GM21619 (cell line): ENCODE measurements around the gene SHROOM3.
"Not testable (repeated sequence)": the region's sequence is repeated elsewhere in the genome, so short reads cannot be mapped to it uniquely, and the experiment has no call there.

ENCODE experiments used
- ATAC-seq: cut with Tn5 transposase; IDR thresholded peaks from one replicate; pipeline ENCODE4 v1.9.1; 2021; ENCODE audit not compliant: unreplicated experiment

Gene SHROOM3

DNA sequence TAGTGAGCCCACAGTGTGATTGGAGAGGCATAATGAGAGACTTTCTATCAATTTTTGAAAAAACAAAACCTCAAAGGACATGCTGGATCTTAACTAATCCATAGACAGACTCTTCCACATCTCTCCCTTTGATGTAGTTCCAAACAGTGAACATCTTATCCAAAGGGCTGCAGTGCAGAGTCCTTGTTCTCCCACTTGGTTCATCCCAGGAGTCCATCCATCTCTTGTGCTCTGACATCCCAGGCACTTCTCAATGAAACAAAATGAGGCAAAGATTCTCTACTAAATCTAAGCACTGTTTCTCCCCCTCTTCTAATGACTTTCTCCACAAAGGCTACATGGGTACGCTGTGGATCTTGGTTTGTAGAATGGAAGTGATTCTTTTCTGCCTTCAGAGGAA is 8.3 kb downstream of the SHROOM3 start:
- ATAC-seq = no peak

DNA sequence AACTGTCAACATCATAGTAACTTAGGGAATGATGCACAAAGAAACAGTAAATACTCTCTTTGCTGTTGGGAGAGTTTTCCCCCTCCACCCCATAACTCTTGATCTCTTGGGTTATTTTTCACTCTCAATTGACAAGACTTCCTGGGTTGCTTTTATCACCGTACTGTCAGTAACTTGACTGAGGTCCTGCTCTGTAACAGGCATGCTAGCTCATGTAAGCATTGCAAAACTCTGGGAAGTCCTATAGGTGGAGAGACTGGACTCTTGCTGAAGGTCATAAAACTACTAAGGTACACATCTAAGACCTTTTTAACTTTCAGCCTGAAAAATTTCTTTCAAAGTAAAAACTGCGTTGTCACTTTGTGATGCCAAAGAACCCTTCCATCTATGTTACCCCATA is 10.9 kb downstream of the SHROOM3 start:
- ATAC-seq = no peak

DNA sequence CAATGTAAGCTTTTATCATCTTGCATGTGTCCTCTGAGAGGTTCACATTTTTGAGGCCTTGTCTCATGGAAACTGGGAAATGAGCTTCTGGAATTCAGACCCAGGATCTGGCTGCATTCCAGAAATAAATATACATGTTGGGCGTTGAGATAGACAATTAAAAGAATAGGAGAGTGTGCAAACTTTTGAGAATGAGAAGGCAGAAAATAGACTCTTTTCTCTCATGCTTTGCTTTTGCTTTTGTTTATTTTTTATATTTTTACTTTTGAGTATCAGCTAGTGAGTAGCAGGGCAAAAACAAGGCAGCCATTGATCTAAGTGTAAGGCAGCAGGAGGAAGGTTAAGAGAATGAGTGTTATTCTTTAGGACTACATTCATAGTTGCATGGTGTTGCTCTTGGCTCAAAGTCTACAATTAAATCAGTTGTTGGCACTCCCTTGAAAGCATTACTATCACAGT is 12.4 kb downstream of the SHROOM3 start:
- no peak for ATAC-seq

DNA sequence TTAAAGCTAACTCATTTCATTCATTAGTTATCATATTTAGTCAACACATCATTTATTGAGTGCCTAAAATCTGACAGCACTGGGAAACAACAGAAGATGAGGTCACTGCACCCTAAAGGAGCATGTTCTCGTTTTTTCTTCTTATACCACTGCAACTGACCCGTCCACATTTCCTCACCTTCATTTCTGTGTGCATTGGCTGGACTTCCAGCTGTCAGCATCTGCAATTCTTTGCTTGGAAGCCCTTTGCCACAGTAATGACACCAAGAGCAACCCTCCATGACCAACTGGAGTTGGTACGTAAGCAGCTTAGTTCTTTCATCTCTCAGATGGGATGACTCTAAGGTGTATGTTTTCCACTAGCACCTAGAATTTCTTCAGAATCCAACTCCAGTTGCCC is 13.2 kb downstream of the SHROOM3 start:
- no peak for ATAC-seq

DNA sequence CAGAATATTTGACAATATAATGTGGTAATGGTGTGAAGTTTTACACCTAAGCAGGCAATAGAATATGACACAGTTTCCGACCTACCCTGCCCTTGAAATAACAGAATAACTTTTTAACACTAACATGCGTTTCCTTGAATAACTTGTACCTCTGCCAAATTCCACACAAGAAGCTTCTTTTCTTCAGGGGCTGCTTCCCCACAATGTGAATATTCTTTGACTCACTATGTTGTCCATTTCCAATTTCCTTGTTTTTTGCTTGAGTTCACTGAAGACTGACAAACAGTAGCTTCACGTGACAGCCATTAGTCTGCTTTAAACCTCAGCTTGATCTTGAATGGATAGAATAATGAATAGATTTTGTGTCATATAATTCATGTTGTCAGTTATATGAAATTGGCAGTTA is 14.3 kb downstream of the SHROOM3 start:
- no peak for ATAC-seq

DNA sequence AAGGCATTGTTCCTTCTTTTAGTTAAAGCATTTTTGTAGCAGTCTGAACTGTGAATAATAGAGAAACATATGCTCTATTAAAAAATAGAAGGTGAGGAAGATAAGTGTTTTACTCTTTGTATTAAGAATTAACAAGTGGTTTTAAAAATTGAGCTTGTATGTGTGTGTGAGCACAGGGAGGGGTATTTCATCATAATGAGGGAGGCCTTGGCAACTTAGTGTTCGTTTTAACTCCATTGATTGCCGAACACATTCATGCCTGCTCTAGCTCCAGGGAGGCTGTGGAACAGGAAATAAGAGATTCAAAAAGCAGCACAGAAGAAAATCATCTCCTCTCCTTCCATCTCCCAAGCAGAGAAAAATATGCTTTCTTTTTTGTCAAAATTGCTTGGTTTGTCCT is 14.8 kb downstream of the SHROOM3 start:
- ATAC-seq = no peak

DNA sequence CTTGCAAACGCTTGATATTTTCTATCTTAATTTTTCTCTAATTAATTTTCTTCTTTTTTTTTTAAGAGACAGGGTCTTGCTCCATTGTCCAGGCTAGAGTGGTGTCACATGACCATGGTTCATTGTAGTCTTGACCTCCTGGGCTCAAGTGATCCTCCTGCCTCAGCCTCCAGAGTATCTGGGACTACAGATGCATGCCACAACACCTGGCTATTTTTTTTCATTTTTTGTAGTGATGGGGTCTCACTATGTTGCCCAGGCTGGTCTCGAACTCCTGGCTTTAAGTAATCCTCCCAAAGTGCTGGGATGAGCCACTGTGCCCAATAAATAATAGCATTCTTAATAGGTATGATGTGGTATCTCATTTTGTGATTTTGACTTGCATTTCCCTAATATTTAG is 18.2 kb downstream of the SHROOM3 start:
- no peak for ATAC-seq

DNA sequence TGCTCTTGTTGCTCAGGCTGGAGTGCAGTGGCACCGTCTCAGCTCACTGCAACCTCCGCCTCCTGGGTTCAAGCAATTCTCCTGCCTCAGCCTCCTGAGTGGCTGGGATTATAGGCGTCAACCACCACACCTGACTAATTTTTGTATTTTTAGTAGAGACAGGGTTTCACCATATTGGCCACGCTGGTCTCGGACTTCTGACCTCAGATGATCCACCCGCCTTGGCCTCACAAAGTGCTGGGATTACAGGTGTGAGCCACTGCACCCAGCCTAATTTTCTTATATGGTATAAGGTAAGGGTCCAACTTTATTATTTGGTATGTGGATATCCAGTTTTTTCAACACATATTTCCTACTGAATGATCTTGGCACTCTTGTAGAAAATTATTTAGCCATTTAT is 19.0 kb downstream of the SHROOM3 start:
- not testable (repeated sequence) for ATAC-seq

DNA sequence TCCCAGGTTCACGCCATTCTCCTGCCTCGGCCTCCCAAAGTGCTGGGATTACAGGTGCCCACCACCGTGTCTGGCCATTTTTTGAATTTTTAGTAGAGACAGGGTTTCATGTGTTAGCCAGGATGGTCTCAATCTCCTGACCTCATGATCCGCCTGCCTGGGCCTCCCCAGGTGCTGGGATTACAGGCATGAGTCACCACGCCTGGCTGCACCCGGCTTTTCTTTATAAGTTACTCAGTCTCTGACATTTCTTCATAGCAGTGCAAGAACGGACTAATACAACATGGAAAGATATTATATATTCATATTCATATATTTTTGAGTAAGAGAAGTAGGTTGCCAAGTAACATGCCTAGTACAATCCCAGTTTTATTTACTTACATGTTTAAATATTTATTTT is 22.9 kb downstream of the SHROOM3 start:
- no peak for ATAC-seq

DNA sequence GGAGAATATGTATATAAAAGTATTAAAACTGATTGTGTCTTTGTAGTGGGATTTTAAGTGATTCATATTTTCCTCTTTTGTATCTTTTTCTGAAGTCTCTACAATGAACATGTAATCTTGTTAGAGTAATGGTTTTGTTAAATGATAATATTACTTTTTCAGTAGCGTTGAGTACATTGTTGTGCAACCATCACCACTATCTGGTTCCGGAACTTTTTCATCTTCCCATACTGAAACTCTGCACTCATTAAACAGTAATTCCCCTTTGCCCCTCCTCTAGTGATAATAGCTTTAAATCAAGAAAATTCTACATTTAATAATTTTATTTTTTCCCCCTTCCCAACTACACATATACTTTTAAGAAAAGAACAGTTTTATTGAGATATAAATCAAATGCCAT is 23.3 kb downstream of the SHROOM3 start:
- ATAC-seq = no peak

DNA sequence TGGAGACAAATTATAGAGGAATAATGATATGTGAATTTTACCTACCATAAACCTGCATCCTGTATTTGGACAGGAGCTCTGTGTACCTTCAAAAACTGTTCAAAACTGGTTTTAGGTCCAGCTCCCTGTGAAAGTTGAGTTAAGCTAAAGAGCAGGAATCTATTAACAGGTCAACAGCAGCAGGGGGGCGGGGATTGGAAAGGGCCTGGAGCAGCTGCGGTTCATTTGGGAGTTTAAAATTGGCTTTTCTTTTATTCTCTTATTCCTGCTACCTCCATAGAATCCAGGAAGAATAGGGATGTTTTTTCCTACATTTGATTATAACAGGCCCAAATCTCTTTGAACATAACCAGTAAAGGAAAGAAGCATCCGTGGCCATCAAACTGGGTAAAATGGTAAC is 23.8 kb downstream of the SHROOM3 start:
- no peak for ATAC-seq

DNA sequence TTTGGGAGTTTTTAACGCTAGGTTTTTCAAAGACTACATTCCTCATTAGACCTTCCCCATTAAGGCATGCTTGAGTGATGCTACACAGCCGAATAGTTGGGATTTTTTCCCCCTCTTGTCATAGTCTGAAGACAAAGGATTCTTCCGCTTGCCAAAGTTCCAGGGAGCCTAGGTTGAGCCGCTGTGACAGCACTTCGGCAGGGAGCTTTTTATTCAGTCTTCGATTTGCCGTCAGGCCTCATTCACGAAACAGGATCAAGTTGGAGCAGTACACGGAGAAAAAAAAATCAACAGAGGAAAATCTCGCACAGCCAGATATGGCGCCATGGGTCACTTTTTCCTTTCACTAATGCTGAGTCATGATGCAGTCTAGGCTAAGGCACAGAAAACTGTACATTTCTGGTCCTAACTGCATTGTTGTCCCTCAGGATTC is 24.3 kb downstream of the SHROOM3 start:
- no peak for ATAC-seq

DNA sequence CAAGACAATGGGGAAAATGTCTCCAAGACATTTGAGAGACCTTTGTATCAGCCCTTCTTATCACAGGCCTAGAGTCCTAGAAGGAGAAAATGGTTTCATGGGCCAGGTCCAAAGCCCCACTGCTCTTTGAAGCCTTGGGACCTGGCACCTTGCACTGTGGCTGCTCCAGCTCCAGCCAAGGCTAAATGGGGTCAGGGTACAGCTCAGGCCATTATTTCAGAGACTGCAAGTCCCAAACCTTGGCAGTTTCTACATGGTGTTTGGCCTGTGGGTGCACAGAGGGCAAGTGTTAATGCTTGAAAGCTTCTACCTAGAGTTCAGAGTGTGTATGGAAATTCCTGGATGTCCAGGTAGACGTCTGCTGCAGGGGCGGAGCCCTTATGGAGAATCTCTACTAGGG is 28.5 kb downstream of the SHROOM3 start:
- ATAC-seq = no peak

DNA sequence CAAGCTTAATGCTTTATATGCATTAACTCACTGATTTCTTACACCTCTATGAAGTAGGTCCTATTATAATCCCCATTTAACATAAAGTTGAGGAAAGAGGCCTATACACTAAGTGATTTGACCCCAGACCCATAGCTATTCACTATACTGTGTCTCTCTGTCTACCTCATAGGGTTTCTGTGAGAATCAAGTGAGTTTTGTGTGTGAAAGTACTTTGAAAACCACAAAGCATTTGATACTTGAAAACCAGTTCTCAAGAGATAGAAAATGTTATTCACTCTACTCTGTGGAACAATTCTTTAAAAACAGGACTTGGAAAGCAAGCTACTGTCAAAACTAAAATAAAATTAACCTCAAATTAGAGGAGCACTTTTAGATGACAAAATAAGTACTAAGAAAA is 35.0 kb downstream of the SHROOM3 start:
- no peak for ATAC-seq

DNA sequence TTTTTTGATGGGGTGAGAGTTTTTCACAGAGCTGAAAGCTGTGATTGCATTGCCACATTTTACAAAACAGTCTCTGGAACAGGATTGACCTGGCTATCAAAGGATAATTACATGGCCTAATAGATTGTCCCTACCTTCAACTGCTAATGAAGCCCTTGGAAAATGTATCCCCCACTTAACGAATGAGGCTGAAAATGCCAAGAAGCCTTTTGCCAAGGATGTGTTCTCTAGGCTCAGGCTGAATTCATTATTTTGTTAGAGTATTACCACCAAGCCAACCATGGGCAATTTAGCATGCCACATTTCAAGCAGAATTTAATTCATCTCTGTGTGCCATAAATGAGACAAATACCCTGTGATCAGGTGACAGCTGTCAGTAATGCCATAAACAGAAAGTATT is 35.5 kb downstream of the SHROOM3 start:
- ATAC-seq = no peak

DNA sequence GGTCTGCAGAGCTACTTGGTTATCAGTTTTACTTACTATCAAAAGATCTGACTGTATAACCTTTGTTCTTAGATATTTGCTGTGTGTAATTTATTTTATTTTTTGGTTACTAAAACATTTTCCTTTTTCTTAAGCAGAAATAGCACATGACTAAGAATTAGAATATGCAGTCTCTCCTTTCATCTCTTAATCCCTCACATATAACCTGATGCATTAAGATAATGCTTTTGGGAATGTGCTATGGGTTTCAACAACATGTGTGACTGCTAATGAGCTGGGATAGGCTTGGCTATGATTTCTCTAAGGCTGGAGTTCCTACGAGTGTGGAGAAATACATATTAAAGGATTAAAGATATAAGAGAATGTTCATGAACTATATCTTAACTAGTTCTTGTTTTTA is 41.5 kb downstream of the SHROOM3 start:
- no peak for ATAC-seq

DNA sequence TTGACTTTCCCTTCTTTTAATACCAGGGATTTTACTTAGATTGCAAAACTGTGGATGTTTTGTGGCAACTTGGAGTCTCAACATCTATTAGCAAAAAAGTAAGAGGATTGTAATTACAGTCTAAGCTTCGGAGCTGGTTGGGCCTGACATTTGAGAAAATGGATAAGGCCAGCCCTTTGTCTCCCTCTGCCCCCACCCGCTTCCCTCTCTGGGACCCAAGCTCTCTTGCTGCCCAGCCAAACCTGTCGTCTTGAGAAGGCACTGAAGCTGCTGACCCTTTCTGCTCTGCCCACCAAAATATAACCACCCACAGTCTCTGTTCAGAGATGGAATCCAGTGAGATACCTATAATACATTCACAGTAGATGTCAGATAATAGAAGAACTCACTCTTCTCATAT is 49.6 kb downstream of the SHROOM3 start:
- no peak for ATAC-seq

DNA sequence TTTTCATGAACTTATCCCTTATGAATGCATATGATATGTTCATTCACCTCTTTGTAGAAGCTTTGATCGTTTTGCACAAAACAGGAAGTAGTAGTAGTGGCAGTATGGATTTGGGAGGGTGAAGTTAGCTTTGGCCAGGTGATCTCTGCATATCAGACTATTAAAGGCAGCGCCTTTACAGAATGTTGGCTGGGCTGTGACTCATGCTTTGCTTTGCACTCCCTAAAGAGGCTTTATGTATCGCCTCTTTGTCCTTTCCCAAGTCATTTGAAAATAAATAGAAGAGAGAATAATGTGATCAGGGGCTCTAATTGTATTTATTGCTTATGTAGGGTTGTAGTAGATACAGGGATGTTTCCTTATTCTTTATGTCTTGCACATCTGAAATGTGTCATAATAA is 50.4 kb downstream of the SHROOM3 start:
- no peak for ATAC-seq

DNA sequence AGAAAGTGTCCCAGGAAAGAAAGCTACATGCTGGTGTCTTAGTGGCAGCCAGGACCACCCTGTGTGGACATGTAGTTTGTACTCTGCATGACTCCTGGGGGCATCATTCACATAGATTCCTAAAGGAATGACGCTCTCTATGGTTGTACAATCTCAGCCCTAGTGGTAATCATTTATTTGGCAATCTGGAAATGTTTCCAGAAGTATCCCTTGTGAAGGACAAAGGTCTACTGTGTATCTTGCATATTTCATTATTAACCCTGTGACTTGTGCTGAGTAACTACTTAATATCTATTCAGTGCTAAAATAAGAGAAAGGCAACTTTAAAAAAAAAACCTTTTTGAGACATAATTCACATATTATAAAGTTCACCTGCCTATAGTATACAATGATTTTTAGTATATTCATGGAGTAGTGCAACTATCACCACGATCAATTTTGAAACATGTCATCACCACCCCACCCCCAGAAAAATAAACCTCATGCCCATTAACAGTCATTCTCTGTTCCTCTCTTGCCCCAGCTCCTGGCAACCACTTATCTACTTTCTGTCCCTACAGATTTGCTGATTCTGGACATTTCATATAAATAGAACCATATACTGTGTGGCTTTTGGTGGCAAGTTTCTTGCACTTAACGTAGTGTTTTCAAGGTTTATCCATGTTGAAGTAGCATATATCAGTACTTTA is 51.7 kb downstream of the SHROOM3 start:
- ATAC-seq = no peak

DNA sequence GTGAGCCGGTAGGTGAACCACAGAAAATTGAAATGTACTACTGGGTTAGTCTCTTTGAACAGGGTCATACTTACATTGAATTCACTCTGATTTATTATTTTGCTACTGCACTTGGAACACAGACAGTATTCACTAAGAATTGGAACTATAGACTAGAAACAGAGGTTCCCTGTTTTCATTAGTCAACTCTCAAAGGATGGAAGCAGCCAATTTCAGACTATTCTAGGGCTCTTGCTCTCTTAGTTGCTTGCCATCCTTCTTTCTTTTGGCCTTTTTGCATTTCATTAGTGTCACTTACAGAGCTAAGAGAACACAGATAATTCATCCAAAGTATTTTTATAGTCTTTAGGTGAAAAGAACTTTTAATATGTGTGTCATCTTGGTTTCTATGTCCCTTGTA is 52.6 kb downstream of the SHROOM3 start:
- no peak for ATAC-seq

DNA sequence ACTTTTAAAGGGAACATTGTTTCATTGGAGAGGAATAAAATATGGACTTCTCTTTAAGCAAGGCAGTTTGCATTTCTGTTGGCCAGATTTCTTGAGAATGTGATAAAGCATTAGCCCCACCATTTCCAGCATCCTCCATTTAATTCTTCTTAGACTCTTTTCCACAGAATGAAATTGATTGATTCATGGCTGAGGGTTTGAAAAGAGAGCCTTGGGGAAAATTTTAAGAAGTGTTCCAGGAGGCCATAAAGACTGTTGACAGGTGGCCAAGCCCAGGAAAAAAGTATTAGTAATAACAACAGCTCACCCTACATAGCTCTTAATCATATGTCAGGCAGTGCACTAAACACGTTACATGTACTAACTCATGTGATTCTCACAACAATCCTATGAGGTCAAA is 53.4 kb downstream of the SHROOM3 start:
- ATAC-seq = no peak

DNA sequence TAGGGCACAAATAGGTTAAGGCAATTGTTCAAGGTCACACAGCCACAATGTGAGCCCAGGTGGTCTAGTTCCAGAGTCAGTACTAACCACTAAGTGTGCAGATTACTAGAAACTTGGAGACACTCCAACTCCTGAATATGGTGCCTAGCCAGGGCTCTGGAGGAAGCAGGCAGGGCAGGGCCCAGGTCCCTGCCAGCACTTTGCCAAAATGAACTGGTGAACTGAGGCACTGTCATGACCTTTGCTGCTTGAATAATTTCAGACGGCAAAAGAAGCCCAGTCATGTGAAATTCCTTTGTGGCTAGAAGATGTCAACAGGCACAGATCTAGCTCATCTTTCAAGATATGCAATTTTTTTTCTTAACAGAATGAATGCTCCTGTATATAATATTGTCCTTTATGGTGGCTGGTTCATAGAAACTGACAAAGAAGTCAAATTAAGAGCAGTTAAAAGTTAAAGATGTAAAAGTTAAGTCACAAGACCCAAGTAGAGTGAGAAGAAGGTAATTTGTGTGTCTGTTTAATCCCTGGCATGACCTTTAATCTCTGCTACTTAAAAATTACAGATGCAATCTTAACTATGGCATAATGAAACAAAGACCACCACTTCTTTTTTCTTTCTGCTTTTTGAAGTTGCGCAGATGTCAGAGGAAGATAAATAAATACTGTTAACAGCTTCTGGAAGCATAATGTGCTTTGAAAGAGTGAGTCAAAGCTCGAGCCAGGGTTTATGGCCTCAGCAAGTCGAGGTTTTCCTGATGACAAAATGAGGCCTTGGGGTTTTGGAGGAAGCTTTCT is 54.1 kb downstream of the SHROOM3 start:
- ATAC-seq = no peak
